GM19025 (cell line): ENCODE measurements around the gene NPEPL1.
"Not testable (repeated sequence)": the region's sequence is repeated elsewhere in the genome, so short reads cannot be mapped to it uniquely, and the experiment has no call there.

ENCODE experiments used
- ATAC-seq: cut with Tn5 transposase; IDR thresholded peaks from one replicate; pipeline ENCODE4 v1.9.1; 2021; ENCODE audit warnings: mild to moderate bottlenecking, low read depth, moderate library complexity; ENCODE audit not compliant: unreplicated experiment

NPEPL1 gene

GRCh38 chr20:58755062-58755697 lies 62.6 kb downstream of the NPEPL1 start:
- ATAC-seq: no peak

GRCh38 chr20:58755766-58756449 lies 63.3 kb downstream of the NPEPL1 start:
- no peak for ATAC-seq

GRCh38 chr20:58756450-58756775 lies 63.8 kb downstream of the NPEPL1 start:
- ATAC-seq: no peak

GRCh38 chr20:58757647-58758046 lies 65.0 kb downstream of the NPEPL1 start:
- ATAC-seq: not testable (repeated sequence)

GRCh38 chr20:58759947-58760346 lies 67.3 kb downstream of the NPEPL1 start:
- ATAC-seq: no peak

- no peak for ATAC-seq
Observed at GRCh38 chr20:58760856-58761255, 68.3 kb downstream of the NPEPL1 start.

DNA sequence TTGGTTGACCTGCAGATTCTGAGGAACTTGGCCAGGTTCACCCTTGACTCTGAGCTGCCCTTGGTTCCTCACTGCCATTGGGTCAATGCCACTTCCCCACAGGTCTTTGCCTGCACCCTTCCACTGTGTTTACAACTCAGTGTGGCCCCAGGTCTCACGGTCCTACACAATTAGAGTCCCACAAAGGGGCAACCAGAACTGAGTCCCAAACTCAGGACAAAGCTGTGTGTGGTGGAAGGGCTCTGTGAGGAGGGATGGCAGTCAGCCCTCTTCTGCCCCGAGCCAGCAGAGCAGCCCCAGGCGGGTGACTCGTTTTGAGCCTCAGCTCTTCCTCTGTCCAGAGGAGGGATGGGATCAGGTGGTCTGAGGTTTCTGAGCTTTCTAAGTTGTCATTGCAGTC lies 69.5 kb downstream of the NPEPL1 start:
- no peak for ATAC-seq

DNA sequence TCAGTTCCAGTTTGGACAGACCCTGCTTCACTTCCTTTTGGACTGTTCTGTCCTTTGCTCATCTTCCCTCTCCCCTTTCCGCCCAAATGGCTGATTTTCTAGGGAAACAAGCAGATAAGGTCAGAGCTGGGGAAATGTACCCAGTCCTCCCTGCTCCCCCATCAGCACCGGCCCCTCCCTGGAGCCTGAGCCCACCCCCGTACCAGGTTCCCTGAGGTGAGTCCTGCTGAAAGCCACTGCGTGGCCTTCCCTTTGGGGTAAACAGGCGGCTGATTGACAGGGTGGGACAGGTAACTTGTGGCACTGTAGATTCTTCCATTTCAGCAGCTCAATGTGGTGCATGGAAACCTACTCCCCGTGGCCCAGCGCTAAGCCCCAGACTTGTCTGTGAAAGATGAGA lies 70.5 kb downstream of the NPEPL1 start:
- no peak for ATAC-seq
